Measurements from ENCODE around the gene PATE4.
"Not testable (repeated sequence)": the region's sequence is repeated elsewhere in the genome, so short reads cannot be mapped to it uniquely, and the experiment has no call there.

The PATE4 gene
- 0 reads per million in 9 experiments for total RNA-seq

- peaks cover 43 to 45% of the 10 kb centered on the region in 2 donors for H3K27me3 Mint-ChIP-seq
- no peak for DNase-seq
- H3K4me1 Mint-ChIP-seq (ENCODE audit: low read depth in 2 of 2): no peaks in the 10 kb centered on the region
- H3K9me3 Mint-ChIP-seq: peaks cover 0 to 7% of the 10 kb centered on the region in 2 donors
- no peaks in the 10 kb centered on the region for H3K36me3 Mint-ChIP-seq (ENCODE audit: insufficient read depth)
- no peak within 1 kb of the TSS for H3K4me3 Mint-ChIP-seq
- no peak for ATAC-seq (replicated peaks)
- H3K27ac Mint-ChIP-seq: no peak within 1 kb of the TSS
Observed at GRCh38 chr11:125833016-125833415, at the start of gene PATE4. PATE4 (plus strand) TSS chr11:125833316; CDS start chr11:125833360, 44 bp downstream.

GRCh38 chr11:125784678-125785077 is 48.4 kb upstream of the PATE4 start:
- Mint-ChIP-seq H3K4me3 (no peak overlapping the region), H3K27ac (no peak overlapping the region)

GRCh38 chr11:125787827-125788226 is 45.3 kb upstream of the PATE4 start, which contains the start of gene PATE3:
PATE3 (plus strand) TSS chr11:125788127; CDS start chr11:125788152, 25 bp downstream.
- Mint-ChIP-seq H3K4me3 (no peak within 1 kb of the TSS), H3K36me3 (ENCODE audit: insufficient read depth) (no peaks in the 10 kb centered on the region), H3K27ac (no peak within 1 kb of the TSS), H3K4me1 (ENCODE audit: low read depth in 2 of 2) (peaks cover 0 to 2% of the 10 kb centered on the region in 2 donors), H3K27me3 (peaks cover 7 to 11% of the 10 kb centered on the region in 2 donors), H3K9me3 (peaks cover 0 to 2% of the 10 kb centered on the region in 2 donors)
- ATAC-seq (replicated peaks): no peak
- no peak for DNase-seq

More at GRCh38 chr11:125784678-125785077, 48.4 kb upstream of the PATE4 start:
- Mint-ChIP-seq H3K4me1 (ENCODE audit: low read depth in 2 of 2) (peaks cover 0 to 2% of the 10 kb centered on the region in 2 donors), H3K9me3 (no peaks in the 10 kb centered on the region), H3K27me3 (peaks cover 12 to 16% of the 10 kb centered on the region in 2 donors), H3K36me3 (ENCODE audit: insufficient read depth) (no peaks in the 10 kb centered on the region)
- ATAC-seq (replicated peaks): no peak
- no peak for DNase-seq

GRCh38 chr11:125790825-125791224 is 42.3 kb upstream of the PATE4 start:
- no peak for DNase-seq
- peaks cover 11% of the 10 kb centered on the region in 2 donors for H3K27me3 Mint-ChIP-seq
- H3K9me3 Mint-ChIP-seq: peaks cover 0 to 4% of the 10 kb centered on the region in 2 donors
- H3K27ac Mint-ChIP-seq: no peak overlapping the region
- H3K36me3 Mint-ChIP-seq (ENCODE audit: insufficient read depth): no peaks in the 10 kb centered on the region
- no peak for ATAC-seq (replicated peaks)
- H3K4me3 Mint-ChIP-seq: no peak overlapping the region
- H3K4me1 Mint-ChIP-seq (ENCODE audit: low read depth in 2 of 2): no peaks in the 10 kb centered on the region

GRCh38 chr11:125797641-125798040 is 35.5 kb upstream of the PATE4 start:
- H3K36me3 Mint-ChIP-seq (ENCODE audit: insufficient read depth): no peaks in the 10 kb centered on the region
- no peaks in the 10 kb centered on the region for H3K4me1 Mint-ChIP-seq (ENCODE audit: low read depth in 2 of 2)
- H3K4me3 Mint-ChIP-seq: no peak overlapping the region
- peaks cover 9 to 11% of the 10 kb centered on the region in 2 donors for H3K9me3 Mint-ChIP-seq
- ATAC-seq (replicated peaks): no peak
- H3K27me3 Mint-ChIP-seq: peaks cover 0 to 8% of the 10 kb centered on the region in 2 donors
- DNase-seq: no peak
- no peak overlapping the region for H3K27ac Mint-ChIP-seq

GRCh38 chr11:125799808-125800207 is 33.3 kb upstream of the PATE4 start:
- ATAC-seq (replicated peaks): no peak
- Mint-ChIP-seq H3K9me3 (peaks cover 10 to 20% of the 10 kb centered on the region in 2 donors), H3K4me1 (ENCODE audit: low read depth in 2 of 2) (no peaks in the 10 kb centered on the region), H3K36me3 (ENCODE audit: insufficient read depth) (no peaks in the 10 kb centered on the region), H3K27ac (no peak overlapping the region), H3K4me3 (no peak overlapping the region), H3K27me3 (peaks cover 0 to 8% of the 10 kb centered on the region in 2 donors)
- no peak for DNase-seq

- H3K9me3 Mint-ChIP-seq: peaks cover 10 to 20% of the 10 kb centered on the region in 2 donors
- H3K4me1 Mint-ChIP-seq (ENCODE audit: low read depth in 2 of 2): no peaks in the 10 kb centered on the region
- ATAC-seq (replicated peaks) (no peak), DNase-seq (no peak)
- no peaks in the 10 kb centered on the region for H3K36me3 Mint-ChIP-seq (ENCODE audit: insufficient read depth)
- H3K27ac Mint-ChIP-seq: no peak overlapping the region
- H3K27me3 Mint-ChIP-seq: no peaks in the 10 kb centered on the region
- H3K4me3 Mint-ChIP-seq: no peak overlapping the region
Observed at GRCh38 chr11:125802387-125802786, 30.7 kb upstream of the PATE4 start.

GRCh38 chr11:125807909-125808308 is 25.2 kb upstream of the PATE4 start:
- Mint-ChIP-seq H3K36me3 (ENCODE audit: insufficient read depth) (no peaks in the 10 kb centered on the region), H3K27ac (no peak overlapping the region), H3K4me1 (ENCODE audit: low read depth in 2 of 2) (no peaks in the 10 kb centered on the region), H3K27me3 (no peaks in the 10 kb centered on the region), H3K4me3 (no peak overlapping the region), H3K9me3 (peaks cover 2 to 7% of the 10 kb centered on the region in 2 donors)
- no peak for ATAC-seq (replicated peaks)
- DNase-seq: no peak

GRCh38 chr11:125835748-125836147 is 2.6 kb downstream of the PATE4 start:
- peaks cover 42 to 55% of the 10 kb centered on the region in 2 donors for H3K27me3 Mint-ChIP-seq
- no peak for ATAC-seq (replicated peaks)
- no peak for DNase-seq

GRCh38 chr11:125842321-125842948 is 9.3 kb downstream of the PATE4 start:
- ATAC-seq (replicated peaks): no peak
- Mint-ChIP-seq H3K4me3 (no peak overlapping the region), H3K9me3 (peaks cover 13 to 21% of the 10 kb centered on the region in 2 donors), H3K27me3 (peaks cover 34 to 43% of the 10 kb centered on the region in 2 donors), H3K4me1 (ENCODE audit: low read depth in 2 of 2) (no peaks in the 10 kb centered on the region), H3K27ac (no peak overlapping the region), H3K36me3 (ENCODE audit: insufficient read depth) (no peaks in the 10 kb centered on the region)
- DNase-seq: no peak

More at GRCh38 chr11:125835748-125836147, 2.6 kb downstream of the PATE4 start:
- Mint-ChIP-seq H3K4me1 (ENCODE audit: low read depth in 2 of 2) (no peaks in the 10 kb centered on the region), H3K4me3 (no peak overlapping the region), H3K36me3 (ENCODE audit: insufficient read depth) (no peaks in the 10 kb centered on the region), H3K27ac (no peak overlapping the region), H3K9me3 (peaks cover 0 to 7% of the 10 kb centered on the region in 2 donors)

- no peaks in the 10 kb centered on the region for H3K36me3 Mint-ChIP-seq (ENCODE audit: insufficient read depth)
- H3K27ac Mint-ChIP-seq: no peak overlapping the region
- H3K27me3 Mint-ChIP-seq: peaks cover 20 to 33% of the 10 kb centered on the region in 2 donors
- H3K4me3 Mint-ChIP-seq: no peak overlapping the region
- DNase-seq (no peak), ATAC-seq (replicated peaks) (no peak)
- H3K4me1 Mint-ChIP-seq (ENCODE audit: low read depth in 2 of 2): no peaks in the 10 kb centered on the region
- peaks cover 13 to 21% of the 10 kb centered on the region in 2 donors for H3K9me3 Mint-ChIP-seq
Observed at GRCh38 chr11:125846188-125846587, 13.1 kb downstream of the PATE4 start.

GRCh38 chr11:125857670-125858069 is 24.6 kb downstream of the PATE4 start:
- not testable (repeated sequence) for H3K36me3 Mint-ChIP-seq (ENCODE audit: insufficient read depth); DNase-seq; H3K4me3 Mint-ChIP-seq; ATAC-seq (replicated peaks); H3K4me1 Mint-ChIP-seq (ENCODE audit: low read depth in 2 of 2); H3K27ac Mint-ChIP-seq; H3K9me3 Mint-ChIP-seq
- peaks cover 17 to 32% of the 10 kb centered on the region in 2 donors for H3K27me3 Mint-ChIP-seq

GRCh38 chr11:125862786-125863185 is 29.7 kb downstream of the PATE4 start:
- not testable (repeated sequence) for ATAC-seq (replicated peaks); DNase-seq; H3K27me3 Mint-ChIP-seq; H3K4me3 Mint-ChIP-seq; H3K4me1 Mint-ChIP-seq (ENCODE audit: low read depth in 2 of 2); H3K27ac Mint-ChIP-seq; H3K36me3 Mint-ChIP-seq (ENCODE audit: insufficient read depth); H3K9me3 Mint-ChIP-seq

GRCh38 chr11:125865354-125865753 is 32.2 kb downstream of the PATE4 start:
- H3K4me1 Mint-ChIP-seq (ENCODE audit: low read depth in 2 of 2); H3K9me3 Mint-ChIP-seq; H3K36me3 Mint-ChIP-seq (ENCODE audit: insufficient read depth); DNase-seq; ATAC-seq (replicated peaks); H3K4me3 Mint-ChIP-seq; H3K27ac Mint-ChIP-seq; H3K27me3 Mint-ChIP-seq: not testable (repeated sequence)
